HepG2 (cell line): ENCODE results near the gene GSK3B. TPM values are rescaled to one million over a fixed set of nuclear protein-coding genes. Genes with fewer than 3 reads are reported as not detected.

Experiments used
- ATAC-seq: fragments of 200-7000 bp; cut with Tn5 transposase; 3 replicates; pipeline ENCODE4 v1.9.1; 2020; ENCODE audit warnings: mild to moderate bottlenecking, moderate library complexity
- BruUV-seq: library from RNA; stranded (reverse); fragments of 400-500 nt; replicated peaks from 2 replicates; lab custom pipeline; 2021; lab: Mats Ljungman, UMichigan
- CTCF ChIA-PET: fragments of 300-600 bp; formaldehyde crosslinking; extraction: SDS; loops from one replicate; lab custom pipeline; 2021; ENCODE audit warnings: low total read pairs, inconsistent platforms, low intra/inter-chr PET ratio; lab: Yijun Ruan, JAX
- POLR2A ChIA-PET: fragments of 350-600 bp; sonication (Branson Sonifier 250); formaldehyde crosslinking; loops from one replicate; lab custom pipeline; 2020; ENCODE audit warnings: antibody characterized with exemption, inconsistent platforms; lab: Yijun Ruan, JAX
- DNase-seq: peaks from one replicate; pipeline ENCODE4 v3.0.0-alpha.2; 2015; ENCODE audit warnings: low spot score
- FAIRE-seq: peaks from 3 replicates; lab custom pipeline; 2011; peaks lifted over from hg19 to GRCh38; lab: Jason Lieb, UNC
- H2AFZ ChIP-seq: one replicate; pipeline ENCODE4 v1.6.1; 2011; ENCODE audit warnings: low read length, inconsistent platforms
- H3K27ac ChIP-seq: fragments of 300-600 bp; 3 replicates; pipeline ENCODE4 v1.8.0; 2011; ENCODE audit warnings: mixed run types, mild to moderate bottlenecking, mixed read lengths, low read length, inconsistent platforms; ENCODE audit not compliant: insufficient read depth; ENCODE audit errors: extremely low read length
- H3K27me3 ChIP-seq, 2 experiments: fragments of 200-600 bp in 1 of 2; 2 replicates in 1 of 2; 3 replicates in 1 of 2; pipeline versions ENCODE4 v1.6.0 to v1.8.0; 2011; ENCODE audit warnings: low read length in 2 of 2, mild to moderate bottlenecking in 2 of 2, moderate library complexity in 2 of 2, inconsistent platforms in 1 of 2; ENCODE audit not compliant: insufficient read depth in 2 of 2, control insufficient read depth in 1 of 2
- H3K36me3 ChIP-seq, 2 experiments: fragments of 200-600 bp in 1 of 2; replicated peaks in 1 of 2; 2 replicates in 1 of 2; 3 replicates in 1 of 2; pipeline versions ENCODE4 v1.5.1 to v1.8.0; 2011; ENCODE audit warnings: low read length in 2 of 2, inconsistent platforms in 1 of 2; ENCODE audit not compliant: insufficient read depth in 2 of 2, control insufficient read depth in 1 of 2
- H3K4me1 ChIP-seq: 2 replicates; pipeline ENCODE4 v1.5.1; 2012; ENCODE audit warnings: low read length, inconsistent platforms; ENCODE audit not compliant: insufficient read depth
- H3K4me2 ChIP-seq: 2 replicates; pipeline ENCODE4 v1.6.0; 2011; ENCODE audit warnings: low read depth, low read length, inconsistent platforms
- H3K4me3 ChIP-seq, 3 experiments: fragments of 200-600 bp in 1 of 3; sonication (generic), shearing (Covaris generic) in 1 of 3; replicated peaks in 1 of 3; 2 replicates each; pipeline ENCODE4 v1.5.1; 2011 to 2016; ENCODE audit warnings: low read length in 3 of 3, inconsistent platforms in 2 of 3, low read depth in 2 of 3, mild to moderate bottlenecking in 2 of 3, control low read depth in 1 of 3, mixed read lengths in 1 of 3; ENCODE audit not compliant: insufficient read depth in 1 of 3
- H3K79me2 ChIP-seq: one replicate; pipeline ENCODE4 v1.6.1; 2011; ENCODE audit warnings: low read length, inconsistent platforms; ENCODE audit not compliant: insufficient read depth
- H3K9ac ChIP-seq: 2 replicates; pipeline ENCODE4 v1.6.0; 2011; ENCODE audit warnings: mild to moderate bottlenecking, low read depth, low read length, inconsistent platforms; ENCODE audit not compliant: insufficient read depth
- H3K9me3 ChIP-seq: 2 replicates; pipeline ENCODE4 v1.5.1; 2012; ENCODE audit warnings: mild to moderate bottlenecking, low read length
- H4K20me1 ChIP-seq: 2 replicates; pipeline ENCODE4 v1.6.0; 2011; ENCODE audit warnings: inconsistent platforms, mild to moderate bottlenecking, low read length, moderate library complexity; ENCODE audit not compliant: insufficient read depth
- HOXA5 ChIP-seq: sonication (generic); formaldehyde crosslinking; IDR thresholded peaks from 2 replicates; pipeline ENCODE4 v1.4.0; 2020; ENCODE audit warnings: missing genetic modification reagents
- MAFK ChIP-seq, 2 experiments: IDR thresholded peaks in 1 of 2; conservative IDR thresholded peaks in 1 of 2; 2 replicates each; pipeline ENCODE4 v1.6.1; 2011; ENCODE audit warnings: improper control_type of control experiment in 2 of 2, low read length in 2 of 2
- MTA3 ChIP-seq: sonication (generic); formaldehyde crosslinking; IDR thresholded peaks from 2 replicates; pipeline ENCODE4 v1.4.0; 2020; ENCODE audit warnings: missing genetic modification reagents
- MTERF4 ChIP-seq: sonication (generic); formaldehyde crosslinking; IDR thresholded peaks from 2 replicates; pipeline ENCODE4 v1.8.0; 2023; ENCODE audit warnings: mild to moderate bottlenecking, missing genetic modification reagents
- SMC3 ChIP-seq: IDR thresholded peaks from 2 replicates; pipeline ENCODE4 v1.6.1; 2011; ENCODE audit warnings: low read length, improper control_type of control experiment
- TAF15 ChIP-seq: fragments of 200-400 bp; formaldehyde crosslinking; IDR thresholded peaks from one replicate; pipeline ENCODE4 v1.6.1; 2018; ENCODE audit warnings: mild to moderate bottlenecking, low read depth, low read length; ENCODE audit not compliant: poor library complexity, severe bottlenecking
- ZFYVE20 ChIP-seq: sonication (generic); formaldehyde crosslinking; IDR thresholded peaks from 2 replicates; pipeline ENCODE4 v1.8.0; 2023; ENCODE audit warnings: low read depth, mild to moderate bottlenecking, moderate library complexity, missing genetic modification reagents, borderline replicate concordance
- ZNF180 ChIP-seq: sonication (generic); formaldehyde crosslinking; IDR thresholded peaks from 2 replicates; pipeline ENCODE4 v1.4.0; 2020; ENCODE audit warnings: low read depth, missing genetic modification reagents, borderline replicate concordance
- ZNF530 ChIP-seq: sonication (generic); formaldehyde crosslinking; IDR thresholded peaks from 2 replicates; pipeline ENCODE4 v1.5.0; 2020; ENCODE audit warnings: low read depth, mild to moderate bottlenecking, missing genetic modification reagents
- ZNF703 ChIP-seq: sonication (generic); formaldehyde crosslinking; IDR thresholded peaks from 2 replicates; pipeline ENCODE4 v1.5.1; 2020; ENCODE audit warnings: missing genetic modification reagents, mild to moderate bottlenecking, moderate library complexity, borderline replicate concordance
- ZNF772 ChIP-seq: sonication (generic); formaldehyde crosslinking; IDR thresholded peaks from 2 replicates; pipeline ENCODE4 v1.5.0; 2020; ENCODE audit warnings: mild to moderate bottlenecking, missing genetic modification reagents
- ZSCAN20 ChIP-seq: sonication (generic); formaldehyde crosslinking; IDR thresholded peaks from 2 replicates; pipeline ENCODE4 v1.4.0; 2020; ENCODE audit warnings: missing genetic modification reagents, mild to moderate bottlenecking, borderline replicate concordance
- WGBS: methylation state at CpG from one replicate; pipeline ENCODE4 v1.1.6; 2017; ENCODE audit warnings: low lambda C conversion rate; 5-methylcytosine and 5-hydroxymethylcytosine counted together
- in situ Hi-C: cut with HindIII; loops from 2 replicates; pipeline ENCODE4 v1.10.0; 2017; ENCODE audit warnings: low pct_unique_long_range_greater_than_20kb; ENCODE audit not compliant: extremely low pct_ligation_motif_present
- intact Hi-C: fragments of 100-400 bp; cut with micrococcal nuclease; formaldehyde crosslinking; loops from one replicate; pipeline ENCODE4 v1.10.0; 2022; ENCODE audit not compliant: unreplicated experiment
- polyA plus RNA-seq, 8 experiments: library from polyadenylated mRNA; depleted of rRNA in 3 of 8; stranded (reverse) in 7 of 8; unstranded in 1 of 8; fragments of >200 nt; fragmentation: Illumina TruSeq in 4 of 8; extraction: Trizol in 4 of 8; gene quantifications; 2 replicates each; pipeline versions ENCODE4 v1.2.1 to v1.2.3, GENCODE V29; 2011 to 2016; ENCODE audit warnings: low read depth in 4 of 8, missing spikeins in 1 of 8, mixed read lengths in 1 of 8; ENCODE audit not compliant: insufficient read depth in 1 of 8
- total RNA-seq, 5 experiments: library from RNA; depleted of rRNA; stranded (reverse); fragments of >200 nt; fragmentation: Illumina TruSeq; extraction: Trizol; gene quantifications; 2 replicates each; pipeline ENCODE4 v1.2.3, GENCODE V29; 2016; ENCODE audit warnings: low read depth in 1 of 5

The GSK3B gene
- total and polyA plus RNA-seq, 2 of the 13 experiments (the other 11 are each of a cell fraction or from before 2014, with no cell fraction given) = 22.3 to 30.1 TPM

GRCh38 chr3:119945291-119945690 is 149.0 kb downstream of the GSK3B start:
- peaks cover 1 to 6% of the 10 kb centered on the region in 2 experiments; a peak in 1 of 5 replicates for H3K36me3 ChIP-seq
- H2AFZ ChIP-seq = no peak overlapping the region
- 73% methylated on average over 1 of the region's 1 CpG for WGBS
- H3K9ac ChIP-seq = no peak overlapping the region
- H3K79me2 ChIP-seq = peaks cover 5% of the 10 kb centered on the region
- no peak overlapping the region for H3K27ac ChIP-seq
- no peak overlapping the region for H3K4me3 ChIP-seq
- ATAC-seq (no peak), FAIRE-seq (no peak), DNase-seq (no peak)
- H3K4me2 ChIP-seq = no peak overlapping the region
- BruUV-seq = no TSS peak
- no peaks in the 10 kb centered on the region for H3K9me3 ChIP-seq
- no peaks in the 10 kb centered on the region for H3K4me1 ChIP-seq
- in situ Hi-C loops = no loop called here
- TF ChIP-seq MTERF4 (CRISPR knock-in tag) (no peak), ZNF180 (CRISPR knock-in tag) (no peak), ZNF772 (CRISPR knock-in tag) (no peak), MTA3 (CRISPR knock-in tag) (no peak), HOXA5 (CRISPR knock-in tag) (no peak), ZNF530 (CRISPR knock-in tag) (no peak), ZSCAN20 (CRISPR knock-in tag) (no peak), MAFK (conservative IDR thresholded peaks at IDR 0.05 in 1 of 2, IDR thresholded peaks at IDR 0.05 in 1 of 2; ENCODE audit: low read length in 2 of 2) (no peak), TAF15 (no peak), ZNF703 (CRISPR knock-in tag) (no peak), SMC3 (no peak), ZFYVE20 (no peak)
- CTCF ChIA-PET = no interaction called here
- H4K20me1 ChIP-seq = no peaks in the 10 kb centered on the region
- H3K27me3 ChIP-seq = no peaks in the 10 kb centered on the region
- POLR2A ChIA-PET = no interaction called here
- intact Hi-C loops = no loop called here
